ENCODE data around the gene C2orf74.
"Not testable (repeated sequence)": the region's sequence is repeated elsewhere in the genome, so short reads cannot be mapped to it uniquely, and the experiment has no call there.

Gene C2orf74

GRCh38 chr2:61161888-61162287, at the start of gene C2orf74:
C2orf74 (plus strand) TSS chr2:61162188; CDS start chr2:61162515, 327 bp downstream.
- DNase-seq, result no peak

DNA sequence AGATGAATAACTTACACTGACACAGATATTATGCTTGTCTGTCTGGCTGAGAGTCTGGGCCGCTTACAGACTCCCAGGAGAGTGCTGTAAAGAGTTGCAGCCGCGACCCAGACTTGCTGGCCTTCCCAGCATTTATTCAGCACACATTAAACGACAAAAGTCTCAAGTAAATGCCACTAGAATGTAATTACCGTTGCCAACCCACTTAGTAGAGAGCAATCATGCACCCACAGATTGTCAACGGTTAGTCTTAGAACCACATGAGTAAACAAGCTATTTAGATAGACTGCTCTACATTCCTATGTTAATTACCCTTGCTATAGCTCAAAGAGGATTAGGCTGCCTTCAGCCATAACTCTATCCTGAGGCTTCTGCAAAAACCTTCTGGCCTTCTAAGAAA, 47.8 kb upstream of the C2orf74 start:
- DNase-seq, result no peak

GRCh38 chr2:61116302-61116701, 45.7 kb upstream of the C2orf74 start:
- DNase-seq, result no peak

- DNase-seq, result no peak
Measured at GRCh38 chr2:61117534-61117933, 44.5 kb upstream of the C2orf74 start.

- no peak for DNase-seq
Measured at GRCh38 chr2:61125123-61125710, 36.8 kb upstream of the C2orf74 start.

DNA sequence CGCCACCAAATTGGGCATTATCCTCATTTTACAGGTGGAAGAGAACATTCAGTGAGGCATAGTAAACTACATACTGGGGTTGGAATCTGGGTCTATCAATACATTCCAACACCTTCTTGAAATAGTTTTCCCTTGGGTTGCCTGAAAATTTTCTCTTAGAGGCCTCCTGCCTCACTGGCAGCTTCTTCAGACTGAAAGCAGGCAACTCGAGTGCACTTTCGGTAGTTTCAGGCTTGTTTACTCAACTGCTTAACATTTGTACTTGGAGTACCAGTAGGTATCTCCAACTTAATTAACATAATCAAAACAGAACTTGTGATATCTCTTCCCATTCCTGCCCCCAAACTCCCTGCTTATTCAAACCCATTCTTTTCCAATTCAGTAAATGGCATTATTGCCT, 36.2 kb upstream of the C2orf74 start:
- DNase-seq, result no peak

DNA sequence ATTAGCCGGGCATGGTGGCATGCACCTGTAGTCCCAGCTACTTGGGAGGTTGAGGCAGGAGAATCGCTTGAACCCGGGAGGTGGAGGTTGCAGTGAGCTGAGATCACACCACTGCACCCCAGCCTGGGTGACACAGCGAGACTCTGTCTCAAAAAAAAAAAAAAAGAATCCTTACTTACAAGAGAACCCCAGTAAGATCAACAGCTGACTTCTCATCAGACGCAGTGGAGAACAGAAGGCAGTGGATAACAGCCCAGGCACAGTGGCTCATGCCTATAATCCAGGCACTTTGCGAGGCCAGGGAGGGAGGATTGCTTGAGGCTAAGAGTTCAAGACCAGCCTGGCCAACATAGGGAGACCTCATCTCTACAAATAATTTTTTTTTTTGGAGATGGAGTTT, 33.9 kb upstream of the C2orf74 start:
- not testable (repeated sequence) for DNase-seq

GRCh38 chr2:61134141-61134540, 27.8 kb upstream of the C2orf74 start:
- no peak for DNase-seq

DNA sequence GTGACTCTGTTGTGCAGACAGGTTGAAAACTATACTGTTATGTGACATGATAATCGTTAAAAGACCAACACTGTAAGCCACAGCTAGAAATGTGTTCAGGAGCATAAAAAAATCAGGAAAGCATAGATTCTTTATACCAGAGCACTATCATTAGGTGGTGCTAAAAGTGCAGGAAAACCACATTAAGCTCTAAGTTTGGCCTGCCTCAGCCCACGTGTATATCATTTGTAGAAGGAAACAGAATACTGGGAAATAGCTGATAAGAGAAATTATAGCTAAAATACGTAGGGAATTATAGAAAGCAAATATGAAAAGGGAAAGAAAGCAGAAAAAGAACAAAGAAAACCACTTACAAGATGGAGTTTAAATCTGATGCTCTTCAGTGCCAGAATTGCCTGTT, 26.5 kb upstream of the C2orf74 start:
- no peak for DNase-seq

- DNase-seq, result no peak
Measured at GRCh38 chr2:61138859-61139258, 23.1 kb upstream of the C2orf74 start.

DNA sequence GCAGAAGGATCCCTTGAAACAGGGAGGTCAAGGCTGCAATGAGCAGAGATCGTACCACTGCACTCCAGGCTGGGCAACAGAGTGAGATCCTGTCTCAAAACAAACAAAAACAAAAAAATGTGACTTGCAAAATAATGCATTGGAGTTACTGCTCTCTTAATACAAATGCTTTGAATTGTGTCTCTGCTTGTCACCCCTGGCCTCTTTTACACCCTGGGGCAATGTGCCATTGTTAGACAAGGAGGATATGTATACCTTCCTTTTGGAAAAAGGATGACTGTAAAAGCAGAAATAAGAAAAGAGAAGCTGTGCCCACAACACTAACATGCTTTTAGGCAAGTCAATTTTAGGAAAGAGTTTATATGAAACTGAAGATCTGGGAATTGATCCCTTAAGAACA, 20.8 kb upstream of the C2orf74 start:
- no peak for DNase-seq

GRCh38 chr2:61144697-61145268, 17.2 kb upstream of the C2orf74 start:
- peak; percentile 98 for DNase-seq

DNA sequence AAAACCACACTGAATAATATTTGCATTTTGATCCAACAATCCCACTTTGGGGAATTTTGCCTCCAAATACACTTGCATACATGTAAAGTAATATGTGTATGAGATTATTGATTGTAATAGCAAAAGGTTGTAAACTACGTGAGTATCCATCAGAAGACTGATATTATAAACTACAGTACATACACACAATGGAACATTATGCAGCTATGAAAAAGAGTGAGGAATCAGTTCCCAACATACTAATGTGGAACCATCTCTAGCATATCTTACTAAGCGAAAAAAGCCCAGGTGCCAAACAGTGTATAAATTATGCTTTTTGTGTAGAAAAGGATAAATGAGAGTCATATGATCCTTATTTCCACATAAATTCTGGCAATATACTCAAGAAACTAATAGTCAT, 16.0 kb upstream of the C2orf74 start:
- DNase-seq, result no peak

DNA sequence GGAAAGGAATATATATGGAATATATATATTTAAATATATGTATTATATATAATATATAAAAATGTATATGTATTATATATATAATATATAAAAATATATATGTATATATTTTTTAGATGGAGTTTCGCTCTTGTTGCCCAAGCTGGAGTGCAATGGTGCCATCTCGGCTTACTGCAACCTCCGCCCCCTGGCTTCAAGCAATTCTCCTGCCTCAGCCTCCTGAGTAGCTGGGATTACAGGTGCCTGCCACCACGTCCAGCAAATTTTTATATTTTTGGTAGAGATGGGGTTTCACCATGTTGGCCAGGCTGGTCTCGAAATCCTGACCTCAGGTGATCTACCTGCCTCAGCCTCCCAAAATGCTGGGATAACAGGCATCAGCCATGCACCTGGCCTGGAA, 13.9 kb upstream of the C2orf74 start:
- DNase-seq, result not testable (repeated sequence)

DNA sequence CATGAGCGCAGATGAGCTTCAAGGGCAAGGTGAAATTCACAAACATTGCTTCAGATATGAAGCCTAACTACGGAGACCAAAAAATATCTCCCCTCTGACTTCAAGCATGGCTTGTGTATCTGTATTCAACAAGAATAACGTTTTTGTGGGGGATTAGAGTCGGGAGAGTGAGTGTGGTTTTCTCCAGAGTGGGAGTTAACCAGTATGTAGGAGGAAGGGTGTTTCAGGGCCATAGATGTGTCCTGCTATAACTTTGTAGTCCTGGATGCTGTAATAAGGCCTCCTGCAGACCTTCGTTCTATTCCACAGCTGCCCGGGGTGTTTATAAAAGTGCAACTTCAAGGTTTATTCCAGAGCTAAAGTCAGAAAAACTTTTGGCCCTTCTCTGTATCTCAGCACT, 12.9 kb upstream of the C2orf74 start:
- no peak for DNase-seq

DNA sequence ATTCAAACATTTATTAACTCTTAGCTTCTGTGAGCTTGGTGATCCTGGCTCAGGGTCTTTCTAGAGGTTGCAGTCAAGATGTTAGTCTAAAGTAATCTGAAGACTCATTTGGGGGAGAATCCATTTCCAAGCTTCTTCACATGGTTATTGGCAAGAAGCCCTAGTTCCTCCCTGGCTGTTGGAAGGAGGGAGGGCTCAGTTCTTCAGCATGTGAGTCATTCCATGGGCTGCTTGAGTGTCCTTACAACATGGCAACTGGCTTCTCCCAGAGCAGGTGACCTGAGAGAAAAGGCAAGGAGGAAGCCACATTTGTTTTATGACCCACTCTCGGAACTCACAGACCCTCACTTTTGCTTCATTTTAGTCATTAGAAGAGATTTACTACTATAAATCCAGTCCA, 10.6 kb upstream of the C2orf74 start:
- no peak for DNase-seq

- no peak for DNase-seq
Measured at GRCh38 chr2:61157371-61158003, 4.5 kb upstream of the C2orf74 start.

- DNase-seq, result no peak
Measured at GRCh38 chr2:61158356-61158955, 3.5 kb upstream of the C2orf74 start.

- no peak for DNase-seq
Measured at GRCh38 chr2:61162721-61163120, 733 bp downstream of the C2orf74 start.

DNA sequence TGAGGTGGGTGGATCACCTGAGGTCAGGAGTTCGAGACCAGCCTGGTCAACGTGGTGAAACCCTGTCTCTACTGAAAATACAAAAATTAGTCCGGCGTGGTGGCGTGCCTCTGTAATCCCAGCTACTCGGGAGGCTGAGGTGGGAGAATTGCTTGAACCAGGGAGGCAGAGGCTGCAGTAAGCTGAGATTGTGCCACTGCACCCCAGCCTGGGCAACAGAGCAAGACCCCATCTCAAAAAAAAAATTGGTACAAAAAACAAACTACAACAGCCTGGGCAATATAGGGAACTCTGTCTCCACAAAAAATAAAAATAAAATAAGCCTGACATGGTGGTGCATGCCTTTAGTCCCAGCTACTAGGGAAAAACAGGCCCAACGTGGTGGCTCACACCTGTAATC, 3.1 kb downstream of the C2orf74 start:
- DNase-seq, result not testable (repeated sequence)

- no peak for DNase-seq
Measured at GRCh38 chr2:61165946-61166345, 4.0 kb downstream of the C2orf74 start.

DNA sequence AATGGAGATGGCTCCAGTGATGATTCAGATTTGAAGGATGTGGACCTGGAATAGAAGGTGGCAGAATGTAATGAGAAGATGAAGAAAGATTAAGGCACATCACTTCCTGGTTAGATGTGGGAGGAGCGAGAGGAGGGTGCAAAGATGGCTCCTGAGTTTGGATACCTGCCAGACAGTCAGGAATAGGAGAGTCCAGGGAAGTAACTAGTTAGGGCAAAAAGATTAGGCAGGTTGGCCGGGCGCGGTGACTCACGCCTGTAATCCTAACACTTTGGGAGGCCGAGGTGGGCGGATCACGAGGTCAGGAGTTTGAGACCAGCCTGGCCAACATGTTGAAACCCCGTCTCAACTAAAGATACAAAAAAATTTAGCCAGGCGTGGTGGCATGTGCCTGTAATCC, 5.6 kb downstream of the C2orf74 start:
- DNase-seq, result no peak

GRCh38 chr2:61172671-61173070, 10.7 kb downstream of the C2orf74 start:
- DNase-seq, result no peak

GRCh38 chr2:61173116-61173515, 11.1 kb downstream of the C2orf74 start:
- DNase-seq, result no peak

All from NCI-H2171 (cell line).